Measurements from ENCODE around the gene HIRA. TPM values are rescaled to one million over a fixed set of nuclear protein-coding genes. Genes with fewer than 3 reads are reported as not detected.

The HIRA gene
- total and polyA plus RNA-seq, 9 of the 15 experiments (the other 6 are each of a cell fraction or from before 2014, with no cell fraction given) = 0.96 to 132 (median 58.4) TPM

DNA sequence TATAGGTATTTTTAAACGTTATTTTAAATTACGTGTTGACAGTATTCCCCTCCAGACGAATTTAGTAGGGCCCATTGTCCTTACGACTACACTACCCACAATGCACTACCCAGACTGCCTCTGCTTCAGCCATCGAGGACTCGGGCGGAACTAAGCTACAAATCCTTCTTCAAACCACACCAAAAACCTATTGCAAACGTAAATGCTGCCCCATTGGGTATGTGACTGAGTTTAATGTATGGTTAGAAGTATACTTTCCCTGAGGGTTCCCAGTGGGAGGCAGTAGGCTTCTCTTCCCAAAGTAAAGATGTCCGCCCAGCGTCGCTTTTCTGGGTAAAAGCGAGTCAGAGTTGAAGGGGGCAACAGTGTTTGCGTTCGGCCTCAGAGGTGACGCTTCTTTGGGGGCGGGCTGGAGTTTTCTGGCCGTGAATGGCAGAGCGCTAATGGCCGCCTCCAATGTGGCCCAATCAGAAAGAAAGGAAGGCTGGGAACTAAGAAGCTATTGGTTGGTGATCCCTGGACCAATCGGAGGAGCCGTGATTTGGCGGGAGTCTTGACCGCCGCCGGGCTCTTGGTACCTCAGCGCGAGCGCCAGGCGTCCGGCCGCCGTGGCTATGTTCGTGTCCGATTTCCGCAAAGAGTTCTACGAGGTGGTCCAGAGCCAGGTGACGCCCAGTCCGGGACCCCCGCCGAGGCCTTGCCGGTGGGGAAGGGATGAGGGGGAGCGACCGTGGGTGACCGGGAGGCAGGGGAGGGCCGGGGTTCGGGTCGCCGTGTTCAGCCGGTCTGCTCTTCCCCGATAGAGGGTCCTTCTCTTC is 48.0 kb upstream of the HIRA start, which contains the start of gene CDC45 (continued):
- TF ChIP-seq C11orf30 (IDR thresholded peaks at IDR 0.05; ENCODE audit: low read depth) (no peak), JUND (IDR thresholded peaks at IDR 0.05; ENCODE audit: borderline replicate concordance, low read depth, low read length) (peak; percentile 75), JUND (tag; IDR thresholded peaks at IDR 0.05; ENCODE audit: borderline replicate concordance, low read depth, low read length) (no peak), BMI1 (IDR thresholded peaks at IDR 0.05; ENCODE audit: low read length) (no peak), LARP7 (IDR thresholded peaks at IDR 0.05) (no peak), ZNF699 (CRISPR knock-in tag; IDR thresholded peaks at IDR 0.05; ENCODE audit: insufficient replicate concordance) (no peak), SMAD3 (CRISPR knock-in tag; conservative IDR thresholded peaks at IDR 0.05) (peak; percentile 97), NFATC3 (IDR thresholded peaks at IDR 0.05) (no peak), ZNF232 (CRISPR knock-in tag; IDR thresholded peaks at IDR 0.05) (no peak), DDX20 (tag; IDR thresholded peaks at IDR 0.05; ENCODE audit: low read depth) (peak; percentile 95), CTCFL (IDR thresholded peaks at IDR 0.05; ENCODE audit: borderline replicate concordance, insufficient read depth, low read depth, low read length, poor library complexity, severe bottlenecking) (no peak), KAT2B (IDR thresholded peaks at IDR 0.05; ENCODE audit: low read depth, low read length) (no peak), HCFC1 (IDR thresholded peaks at IDR 0.05; ENCODE audit: low read depth, low read length) (peak; percentile 90), BRCA1 (IDR thresholded peaks at IDR 0.05) (no peak), BRCA1 (CRISPR knock-in tag; IDR thresholded peaks at IDR 0.05) (no peak), MNT (conservative IDR thresholded peaks at IDR 0.05) (no peak), ZNF124 (CRISPR knock-in tag; IDR thresholded peaks at IDR 0.05) (no peak), ZNF408 (CRISPR knock-in tag; IDR thresholded peaks at IDR 0.05; ENCODE audit: low read depth) (no peak), STAT5B (CRISPR knock-in tag; IDR thresholded peaks at IDR 0.05) (no peak), MIER1 (IDR thresholded peaks at IDR 0.05; ENCODE audit: low read depth) (no peak), RBM25 (IDR thresholded peaks at IDR 0.05; ENCODE audit: low read depth, low read length, severe bottlenecking) (peak; percentile 88)
- TF ChIP-seq, protein P1, sequence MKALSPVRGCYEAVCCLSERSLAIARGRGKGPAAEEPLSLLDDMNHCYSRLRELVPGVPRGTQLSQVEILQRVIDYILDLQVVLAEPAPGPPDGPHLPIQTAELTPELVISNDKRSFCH (CRISPR knock-in tag; IDR thresholded peaks at IDR 0.05) = no peak
- TF ChIP-seq, protein P1 (tag; IDR thresholded peaks at IDR 0.05) = no peak
- TF ChIP-seq, protein P2, sequence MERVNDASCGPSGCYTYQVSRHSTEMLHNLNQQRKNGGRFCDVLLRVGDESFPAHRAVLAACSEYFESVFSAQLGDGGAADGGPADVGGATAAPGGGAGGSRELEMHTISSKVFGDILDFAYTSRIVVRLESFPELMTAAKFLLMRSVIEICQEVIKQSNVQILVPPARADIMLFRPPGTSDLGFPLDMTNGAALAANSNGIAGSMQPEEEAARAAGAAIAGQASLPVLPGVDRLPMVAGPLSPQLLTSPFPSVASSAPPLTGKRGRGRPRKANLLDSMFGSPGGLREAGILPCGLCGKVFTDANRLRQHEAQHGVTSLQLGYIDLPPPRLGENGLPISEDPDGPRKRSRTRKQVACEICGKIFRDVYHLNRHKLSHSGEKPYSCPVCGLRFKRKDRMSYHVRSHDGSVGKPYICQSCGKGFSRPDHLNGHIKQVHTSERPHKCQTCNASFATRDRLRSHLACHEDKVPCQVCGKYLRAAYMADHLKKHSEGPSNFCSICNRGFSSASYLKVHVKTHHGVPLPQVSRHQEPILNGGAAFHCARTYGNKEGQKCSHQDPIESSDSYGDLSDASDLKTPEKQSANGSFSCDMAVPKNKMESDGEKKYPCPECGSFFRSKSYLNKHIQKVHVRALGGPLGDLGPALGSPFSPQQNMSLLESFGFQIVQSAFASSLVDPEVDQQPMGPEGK (CRISPR knock-in tag; IDR thresholded peaks at IDR 0.05; ENCODE audit: borderline replicate concordance) = no peak
